WTC11 (cell line): ENCODE measurements around the gene BABAM2. TPM values are rescaled to one million over a fixed set of nuclear protein-coding genes. Genes with fewer than 3 reads are reported as not detected.

ENCODE experiments used
- ATAC-seq: fragments of 200-7000 bp; cut with Tn5 transposase; 2 replicates; pipeline ENCODE4 v1.10.0; 2021; ENCODE audit warnings: mild to moderate bottlenecking, moderate library complexity
- CTCF ChIA-PET: fragments of 300-600 bp; sonication (Branson Sonifier 250); formaldehyde crosslinking; loops from one replicate; lab custom pipeline; 2021; ENCODE audit warnings: antibody characterized with exemption; lab: Charles Lee
- POLR2A ChIA-PET: fragments of 350-600 bp; sonication (Branson Sonifier 250); formaldehyde crosslinking; loops from one replicate; lab custom pipeline; 2021; ENCODE audit warnings: antibody characterized with exemption; lab: Charles Lee
- DNase-seq: peaks from one replicate; pipeline ENCODE4 v3.0.0; 2021; ENCODE audit warnings: low spot score
- H3K27ac Mint-ChIP-seq: 2 replicates; pipeline ENCODE4 v1.8.0; 2021; ENCODE audit warnings: mixed read lengths
- H3K27me3 Mint-ChIP-seq: 2 replicates; pipeline ENCODE4 v1.8.0; 2021; ENCODE audit warnings: low read depth, mild to moderate bottlenecking, moderate library complexity, mixed read lengths
- H3K36me3 Mint-ChIP-seq: 2 replicates; pipeline ENCODE4 v1.8.0; 2021; ENCODE audit warnings: mixed read lengths
- H3K4me1 Mint-ChIP-seq: 2 replicates; pipeline ENCODE4 v1.8.0; 2022; ENCODE audit warnings: mixed read lengths
- H3K4me3 Mint-ChIP-seq: 2 replicates; pipeline ENCODE4 v1.8.0; 2021; ENCODE audit warnings: mild to moderate bottlenecking, moderate library complexity, mixed read lengths
- H3K9me3 Mint-ChIP-seq: 2 replicates; pipeline ENCODE4 v1.8.0; 2021; ENCODE audit warnings: mixed read lengths
- CBFB ChIP-seq: sonication (generic); formaldehyde crosslinking; IDR thresholded peaks from 2 replicates; pipeline ENCODE4 v1.8.1; 2022; ENCODE audit warnings: mild to moderate bottlenecking, low read depth, missing genetic modification reagents
- CREB1 ChIP-seq: sonication (generic); formaldehyde crosslinking; IDR thresholded peaks from 2 replicates; pipeline ENCODE4 v1.8.0; 2023; ENCODE audit warnings: mild to moderate bottlenecking, missing genetic modification reagents
- ETV6 ChIP-seq: sonication (generic); formaldehyde crosslinking; IDR thresholded peaks from 2 replicates; pipeline ENCODE4 v1.8.1; 2022; ENCODE audit warnings: mild to moderate bottlenecking, missing genetic modification reagents
- GTF2I ChIP-seq: fragments of 250-450 bp; sonication (Bioruptor Pico); conservative IDR thresholded peaks from 2 replicates; pipeline ENCODE4 v1.4.0; 2021; ENCODE audit warnings: mild to moderate bottlenecking
- JUN ChIP-seq: sonication (generic); formaldehyde crosslinking; IDR thresholded peaks from 2 replicates; pipeline ENCODE4 v1.8.0; 2023; ENCODE audit warnings: mild to moderate bottlenecking, missing genetic modification reagents
- NR1H2 ChIP-seq: sonication (generic); formaldehyde crosslinking; IDR thresholded peaks from 2 replicates; pipeline ENCODE4 v1.9.0; 2021; ENCODE audit warnings: mild to moderate bottlenecking, moderate library complexity, missing genetic modification reagents
- RORB ChIP-seq: fragments of 250-450 bp; sonication (Bioruptor Pico); IDR thresholded peaks from 2 replicates; pipeline ENCODE4 v1.9.0; 2021; ENCODE audit warnings: mild to moderate bottlenecking
- SMAD4 ChIP-seq: sonication (generic); formaldehyde crosslinking; IDR thresholded peaks from 2 replicates; pipeline ENCODE4 v1.8.0; 2022; ENCODE audit warnings: mild to moderate bottlenecking, missing genetic modification reagents
- TP53 ChIP-seq: sonication (generic); formaldehyde crosslinking; IDR thresholded peaks from 2 replicates; pipeline ENCODE4 v1.8.1; 2023; ENCODE audit warnings: mild to moderate bottlenecking, missing genetic modification reagents
- ZNF671 ChIP-seq: fragments of 250-450 bp; sonication (Bioruptor Pico); IDR thresholded peaks from 2 replicates; pipeline ENCODE4 v1.8.0; 2021; ENCODE audit warnings: mild to moderate bottlenecking
- total RNA-seq: library from RNA; stranded (reverse); gene quantifications from 3 replicates; pipeline ENCODE4 v1.2.3, GENCODE V29; 2021
- TF ChIP-seq, protein P1 (sequence below): sonication (generic); formaldehyde crosslinking; IDR thresholded peaks from 2 replicates; pipeline ENCODE4 v1.8.1; 2023; ENCODE audit warnings: mild to moderate bottlenecking, moderate library complexity, missing genetic modification reagents
- TF ChIP-seq, protein P2 (sequence below): sonication (generic); formaldehyde crosslinking; IDR thresholded peaks from 2 replicates; pipeline ENCODE4 v1.8.0; 2022; ENCODE audit warnings: mild to moderate bottlenecking, missing genetic modification reagents
- TF ChIP-seq, protein P3 (sequence below): fragments of 250-450 bp; sonication (Bioruptor Pico); IDR thresholded peaks from 2 replicates; pipeline ENCODE4 v2.1.2; 2022; ENCODE audit warnings: mild to moderate bottlenecking, moderate library complexity
- TF ChIP-seq, protein P4 (sequence below): sonication (generic); formaldehyde crosslinking; IDR thresholded peaks from 2 replicates; pipeline ENCODE4 v1.8.1; 2022; ENCODE audit warnings: low read depth, missing genetic modification reagents, borderline replicate concordance
- TF ChIP-seq, protein P5 (sequence below): sonication (generic); formaldehyde crosslinking; IDR thresholded peaks from 2 replicates; pipeline ENCODE4 v1.8.0; 2022; ENCODE audit warnings: missing genetic modification reagents
- TF ChIP-seq, protein P6 (sequence below): fragments of 250-450 bp; sonication (Bioruptor Pico); conservative IDR thresholded peaks from 2 replicates; pipeline ENCODE4 v1.9.0; 2021; ENCODE audit warnings: mild to moderate bottlenecking
- TF ChIP-seq, protein P7 (sequence below): fragments of 250-450 bp; sonication (Bioruptor Pico); IDR thresholded peaks from 2 replicates; pipeline ENCODE4 v1.9.0; 2021; ENCODE audit warnings: moderate library complexity, mild to moderate bottlenecking, inconsistent platforms, borderline replicate concordance

BABAM2 gene
- total RNA-seq, 1 experiment from 2014 or later, result 16.5 TPM

DNA sequence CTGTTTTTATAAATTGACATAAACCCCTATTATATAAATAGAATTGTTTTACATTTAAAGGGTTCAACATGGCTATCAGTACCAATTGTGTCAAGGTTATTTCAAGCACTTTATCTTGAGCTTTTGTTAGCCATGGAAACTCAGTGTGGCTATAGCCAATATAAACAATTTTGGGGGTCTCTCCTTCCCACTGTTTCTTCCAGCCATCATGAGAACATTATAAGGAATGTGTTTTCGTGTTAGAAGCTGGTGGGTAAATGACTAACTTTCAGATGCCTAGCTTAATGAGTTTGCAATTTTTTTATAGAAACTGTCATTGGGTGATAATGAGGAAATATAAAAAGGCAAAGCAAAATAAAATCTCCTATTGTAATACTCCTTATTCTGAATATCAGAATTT lies 348.7 kb downstream of the BABAM2 start:
- Mint-ChIP-seq H3K36me3 (no peaks in the 10 kb centered on the region), H3K4me3 (no peak overlapping the region), H3K27me3 (no peaks in the 10 kb centered on the region), H3K4me1 (no peaks in the 10 kb centered on the region)
- DNase-seq (no peak), ATAC-seq (no peak)
- ChIA-PET POLR2A (no interaction called here), CTCF (no interaction called here)
- TF ChIP-seq, protein P1, sequence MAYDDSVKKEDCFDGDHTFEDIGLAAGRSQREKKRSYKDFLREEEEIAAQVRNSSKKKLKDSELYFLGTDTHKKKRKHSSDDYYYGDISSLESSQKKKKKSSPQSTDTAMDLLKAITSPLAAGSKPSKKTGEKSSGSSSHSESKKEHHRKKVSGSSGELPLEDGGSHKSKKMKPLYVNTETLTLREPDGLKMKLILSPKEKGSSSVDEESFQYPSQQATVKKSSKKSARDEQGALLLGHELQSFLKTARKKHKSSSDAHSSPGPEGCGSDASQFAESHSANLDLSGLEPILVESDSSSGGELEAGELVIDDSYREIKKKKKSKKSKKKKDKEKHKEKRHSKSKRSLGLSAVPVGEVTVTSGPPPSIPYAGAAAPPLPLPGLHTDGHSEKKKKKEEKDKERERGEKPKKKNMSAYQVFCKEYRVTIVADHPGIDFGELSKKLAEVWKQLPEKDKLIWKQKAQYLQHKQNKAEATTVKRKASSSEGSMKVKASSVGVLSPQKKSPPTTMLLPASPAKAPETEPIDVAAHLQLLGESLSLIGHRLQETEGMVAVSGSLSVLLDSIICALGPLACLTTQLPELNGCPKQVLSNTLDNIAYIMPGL (CRISPR knock-in tag), result no peak
- TF ChIP-seq CREB1 (CRISPR knock-in tag) (no peak), SMAD4 (CRISPR knock-in tag) (no peak)
- TF ChIP-seq, protein P2, sequence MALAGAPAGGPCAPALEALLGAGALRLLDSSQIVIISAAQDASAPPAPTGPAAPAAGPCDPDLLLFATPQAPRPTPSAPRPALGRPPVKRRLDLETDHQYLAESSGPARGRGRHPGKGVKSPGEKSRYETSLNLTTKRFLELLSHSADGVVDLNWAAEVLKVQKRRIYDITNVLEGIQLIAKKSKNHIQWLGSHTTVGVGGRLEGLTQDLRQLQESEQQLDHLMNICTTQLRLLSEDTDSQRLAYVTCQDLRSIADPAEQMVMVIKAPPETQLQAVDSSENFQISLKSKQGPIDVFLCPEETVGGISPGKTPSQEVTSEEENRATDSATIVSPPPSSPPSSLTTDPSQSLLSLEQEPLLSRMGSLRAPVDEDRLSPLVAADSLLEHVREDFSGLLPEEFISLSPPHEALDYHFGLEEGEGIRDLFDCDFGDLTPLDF (CRISPR knock-in tag), result no peak
- TF ChIP-seq, all 79 proteins: peak for 0
- H3K27ac Mint-ChIP-seq, result no peak overlapping the region
- H3K9me3 Mint-ChIP-seq, result no peaks in the 10 kb centered on the region

DNA sequence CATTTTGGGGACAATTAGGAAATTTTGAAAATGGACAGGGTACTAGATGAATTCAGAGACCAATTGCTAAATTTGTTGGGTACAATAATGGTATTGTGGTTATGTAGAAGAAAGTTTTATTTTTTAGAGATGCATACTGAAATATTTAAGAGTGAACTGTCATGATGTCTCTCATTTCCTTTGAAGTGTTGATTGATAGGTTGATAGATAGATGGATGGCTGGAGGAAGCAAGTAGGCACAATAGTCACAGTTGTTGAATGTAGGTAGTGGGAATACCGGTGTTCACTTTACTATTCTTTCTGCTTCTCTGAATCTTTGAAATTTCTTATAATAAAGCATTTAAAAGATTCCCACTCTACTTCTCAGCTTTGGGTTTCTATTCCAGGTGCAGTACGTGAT lies 350.4 kb downstream of the BABAM2 start:
- no peaks in the 10 kb centered on the region for H3K27me3 Mint-ChIP-seq
- TF ChIP-seq NR1H2 (CRISPR knock-in tag) (no peak), TP53 (no peak), RORB (CRISPR knock-in tag) (no peak), JUN (CRISPR knock-in tag) (no peak), CBFB (no peak)
- TF ChIP-seq, protein P1 (CRISPR knock-in tag), result no peak
- TF ChIP-seq, protein P3, sequence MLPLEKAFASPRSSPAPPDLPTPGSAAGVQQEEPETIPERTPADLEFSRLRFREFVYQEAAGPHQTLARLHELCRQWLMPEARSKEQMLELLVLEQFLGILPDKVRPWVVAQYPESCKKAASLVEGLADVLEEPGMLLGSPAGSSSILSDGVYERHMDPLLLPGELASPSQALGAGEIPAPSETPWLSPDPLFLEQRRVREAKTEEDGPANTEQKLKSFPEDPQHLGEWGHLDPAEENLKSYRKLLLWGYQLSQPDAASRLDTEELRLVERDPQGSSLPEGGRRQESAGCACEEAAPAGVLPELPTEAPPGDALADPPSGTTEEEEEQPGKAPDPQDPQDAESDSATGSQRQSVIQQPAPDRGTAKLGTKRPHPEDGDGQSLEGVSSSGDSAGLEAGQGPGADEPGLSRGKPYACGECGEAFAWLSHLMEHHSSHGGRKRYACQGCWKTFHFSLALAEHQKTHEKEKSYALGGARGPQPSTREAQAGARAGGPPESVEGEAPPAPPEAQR (CRISPR knock-in tag), result no peak
- DNase-seq (no peak), ATAC-seq (no peak)
- H3K36me3 Mint-ChIP-seq, result no peaks in the 10 kb centered on the region
- H3K9me3 Mint-ChIP-seq, result no peaks in the 10 kb centered on the region
- CTCF ChIA-PET, result no interaction called here
- POLR2A ChIA-PET, result no interaction called here
- no peak overlapping the region for H3K4me3 Mint-ChIP-seq
- no peak overlapping the region for H3K27ac Mint-ChIP-seq
- H3K4me1 Mint-ChIP-seq, result peaks cover 2% of the 10 kb centered on the region; the same call in 1 of the 2 replicates

DNA sequence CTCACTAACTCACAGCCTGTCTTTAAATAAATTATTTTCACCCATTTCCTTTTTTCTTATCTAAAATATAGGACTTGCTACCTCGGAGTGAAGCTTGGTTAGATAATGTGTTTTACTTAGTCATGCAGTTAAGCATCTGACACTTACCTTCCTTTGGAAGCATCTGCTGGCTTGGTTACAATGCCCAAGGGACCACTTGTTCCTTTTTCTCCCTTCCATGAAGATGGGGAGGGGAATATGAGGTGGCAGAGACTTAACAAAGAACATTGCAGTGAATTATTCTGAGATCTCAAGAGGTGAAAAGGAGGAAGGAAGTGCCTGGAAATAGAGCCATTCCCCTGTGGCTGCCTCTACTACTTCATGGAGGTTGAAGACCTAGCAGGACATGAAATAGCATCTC lies 356.8 kb downstream of the BABAM2 start:
- POLR2A ChIA-PET, result no interaction called here
- ATAC-seq, result no peak
- TF ChIP-seq GTF2I, result no peak
- TF ChIP-seq, protein P4, sequence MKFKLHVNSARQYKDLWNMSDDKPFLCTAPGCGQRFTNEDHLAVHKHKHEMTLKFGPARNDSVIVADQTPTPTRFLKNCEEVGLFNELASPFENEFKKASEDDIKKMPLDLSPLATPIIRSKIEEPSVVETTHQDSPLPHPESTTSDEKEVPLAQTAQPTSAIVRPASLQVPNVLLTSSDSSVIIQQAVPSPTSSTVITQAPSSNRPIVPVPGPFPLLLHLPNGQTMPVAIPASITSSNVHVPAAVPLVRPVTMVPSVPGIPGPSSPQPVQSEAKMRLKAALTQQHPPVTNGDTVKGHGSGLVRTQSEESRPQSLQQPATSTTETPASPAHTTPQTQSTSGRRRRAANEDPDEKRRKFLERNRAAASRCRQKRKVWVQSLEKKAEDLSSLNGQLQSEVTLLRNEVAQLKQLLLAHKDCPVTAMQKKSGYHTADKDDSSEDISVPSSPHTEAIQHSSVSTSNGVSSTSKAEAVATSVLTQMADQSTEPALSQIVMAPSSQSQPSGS (CRISPR knock-in tag), result no peak
- TF ChIP-seq, protein P5, sequence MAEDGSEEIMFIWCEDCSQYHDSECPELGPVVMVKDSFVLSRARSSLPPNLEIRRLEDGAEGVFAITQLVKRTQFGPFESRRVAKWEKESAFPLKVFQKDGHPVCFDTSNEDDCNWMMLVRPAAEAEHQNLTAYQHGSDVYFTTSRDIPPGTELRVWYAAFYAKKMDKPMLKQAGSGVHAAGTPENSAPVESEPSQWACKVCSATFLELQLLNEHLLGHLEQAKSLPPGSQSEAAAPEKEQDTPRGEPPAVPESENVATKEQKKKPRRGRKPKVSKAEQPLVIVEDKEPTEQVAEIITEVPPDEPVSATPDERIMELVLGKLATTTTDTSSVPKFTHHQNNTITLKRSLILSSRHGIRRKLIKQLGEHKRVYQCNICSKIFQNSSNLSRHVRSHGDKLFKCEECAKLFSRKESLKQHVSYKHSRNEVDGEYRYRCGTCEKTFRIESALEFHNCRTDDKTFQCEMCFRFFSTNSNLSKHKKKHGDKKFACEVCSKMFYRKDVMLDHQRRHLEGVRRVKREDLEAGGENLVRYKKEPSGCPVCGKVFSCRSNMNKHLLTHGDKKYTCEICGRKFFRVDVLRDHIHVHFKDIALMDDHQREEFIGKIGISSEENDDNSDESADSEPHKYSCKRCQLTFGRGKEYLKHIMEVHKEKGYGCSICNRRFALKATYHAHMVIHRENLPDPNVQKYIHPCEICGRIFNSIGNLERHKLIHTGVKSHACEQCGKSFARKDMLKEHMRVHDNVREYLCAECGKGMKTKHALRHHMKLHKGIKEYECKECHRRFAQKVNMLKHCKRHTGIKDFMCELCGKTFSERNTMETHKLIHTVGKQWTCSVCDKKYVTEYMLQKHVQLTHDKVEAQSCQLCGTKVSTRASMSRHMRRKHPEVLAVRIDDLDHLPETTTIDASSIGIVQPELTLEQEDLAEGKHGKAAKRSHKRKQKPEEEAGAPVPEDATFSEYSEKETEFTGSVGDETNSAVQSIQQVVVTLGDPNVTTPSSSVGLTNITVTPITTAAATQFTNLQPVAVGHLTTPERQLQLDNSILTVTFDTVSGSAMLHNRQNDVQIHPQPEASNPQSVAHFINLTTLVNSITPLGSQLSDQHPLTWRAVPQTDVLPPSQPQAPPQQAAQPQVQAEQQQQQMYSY (CRISPR knock-in tag), result no peak
- TF ChIP-seq, protein P6, sequence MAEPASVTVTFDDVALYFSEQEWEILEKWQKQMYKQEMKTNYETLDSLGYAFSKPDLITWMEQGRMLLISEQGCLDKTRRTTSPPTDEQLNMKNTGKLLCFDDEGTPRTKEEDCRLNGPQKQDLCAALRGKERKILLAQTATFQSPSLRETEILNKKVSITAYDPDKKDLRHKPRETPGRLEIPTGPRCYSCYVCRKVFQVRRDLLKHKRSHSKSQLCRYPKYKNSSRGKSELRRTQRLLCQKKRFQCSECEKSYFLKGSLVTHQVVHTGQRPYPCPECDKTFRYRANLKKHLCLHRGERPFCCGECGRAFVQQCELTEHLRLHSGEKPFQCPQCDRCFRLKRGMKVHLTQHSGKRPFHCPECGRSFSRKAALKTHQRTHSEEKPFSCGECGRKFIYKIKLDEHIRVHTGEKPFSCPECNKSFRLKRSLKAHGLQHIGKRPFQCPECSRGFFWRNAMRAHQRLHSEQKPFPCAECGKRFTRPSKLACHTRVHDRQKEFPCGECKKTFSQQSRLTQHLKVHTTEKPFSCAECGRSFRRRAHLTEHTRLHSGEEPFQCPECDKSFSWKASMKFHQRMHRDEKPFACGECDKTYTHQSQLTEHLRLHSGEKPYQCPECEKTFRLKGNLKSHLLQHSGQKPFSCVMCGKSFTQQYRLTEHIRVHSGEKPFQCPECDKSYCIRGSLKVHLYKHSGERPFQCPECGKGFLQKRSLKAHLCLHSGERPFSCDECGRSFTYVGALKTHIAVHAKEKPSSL (CRISPR knock-in tag), result no peak
- TF ChIP-seq, protein P7, sequence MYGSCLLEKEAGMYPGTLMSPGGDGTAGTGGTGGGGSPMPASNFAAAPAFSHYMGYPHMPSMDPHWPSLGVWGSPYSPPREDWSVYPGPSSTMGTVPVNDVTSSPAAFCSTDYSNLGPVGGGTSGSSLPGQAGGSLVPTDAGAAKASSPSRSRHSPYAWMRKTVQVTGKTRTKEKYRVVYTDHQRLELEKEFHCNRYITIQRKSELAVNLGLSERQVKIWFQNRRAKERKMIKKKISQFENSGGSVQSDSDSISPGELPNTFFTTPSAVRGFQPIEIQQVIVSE (CRISPR knock-in tag), result no peak
- no peak for TF ChIP-seq ETV6 (CRISPR knock-in tag)
- no peak for TF ChIP-seq ZNF671 (CRISPR knock-in tag)

More for the DNA sequence above, 356.8 kb downstream of the BABAM2 start:
- Mint-ChIP-seq H3K27ac (no peak overlapping the region), H3K4me1 (peaks cover 16% of the 10 kb centered on the region), H3K36me3 (no peaks in the 10 kb centered on the region), H3K9me3 (no peaks in the 10 kb centered on the region), H3K27me3 (no peaks in the 10 kb centered on the region), H3K4me3 (no peak overlapping the region)
- CTCF ChIA-PET, result interaction anchor here (0.9 kb wide), 1 partner anchor 319 kb away, joined by 3 read pairs; no protein-coding TSS in a partner anchor
- no peak for DNase-seq
